Chondrocyte (in vitro differentiated cells): Measurements from ENCODE around the gene RIPK3. TPM values are rescaled to one million over a fixed set of nuclear protein-coding genes. Genes with fewer than 3 reads are reported as not detected.
A peak's percentile ranks its signal among the peaks of the same experiment; 100 is the strongest.

ENCODE experiments used
- DNase-seq: peaks from one replicate; pipeline ENCODE4 v3.0.0; 2021; ENCODE audit warnings: mixed read lengths, low spot score
- H3K27ac Mint-ChIP-seq: one replicate; pipeline ENCODE4 v1.8.0; 2021; ENCODE audit warnings: mild to moderate bottlenecking, moderate library complexity, mixed read lengths; ENCODE audit not compliant: unreplicated experiment
- H3K27me3 Mint-ChIP-seq: 2 replicates; pipeline ENCODE4 v1.8.0; 2021; ENCODE audit warnings: low read depth, mixed read lengths
- H3K36me3 Mint-ChIP-seq: 2 replicates; pipeline ENCODE4 v1.8.0; 2021; ENCODE audit warnings: low read depth, mixed read lengths
- H3K4me1 Mint-ChIP-seq: 2 replicates; pipeline ENCODE4 v1.8.0; 2021; ENCODE audit warnings: low read depth, mild to moderate bottlenecking, mixed read lengths
- H3K4me3 Mint-ChIP-seq: one replicate; pipeline ENCODE4 v1.8.0; 2021; ENCODE audit warnings: mild to moderate bottlenecking, moderate library complexity, mixed read lengths; ENCODE audit not compliant: unreplicated experiment
- H3K9me3 Mint-ChIP-seq: 2 replicates; pipeline ENCODE4 v1.8.0; 2021; ENCODE audit warnings: low read depth, mixed read lengths
- CTCF ChIP-seq: fragments of 200-600 bp; sonication (generic); IDR thresholded peaks from 2 replicates; pipeline ENCODE4 v1.5.0; 2021; ENCODE audit warnings: antibody characterized with exemption, mild to moderate bottlenecking, moderate library complexity
- total RNA-seq: library from RNA; stranded (reverse); gene quantifications from 3 replicates; pipeline ENCODE4 v1.2.1, GENCODE V29; 2021

The RIPK3 gene
- total RNA-seq, 1 donor from 2014 or later: 1.3 TPM

GRCh38 chr14:24368562-24369252 lies 28.9 kb upstream of the RIPK3 start:
- DNase-seq: no peak
- peak overlapping the region; percentile 92 for H3K4me3 Mint-ChIP-seq
- no peaks in the 10 kb centered on the region for H3K27me3 Mint-ChIP-seq
- peak; percentile 53 for TF ChIP-seq CTCF
- H3K4me1 Mint-ChIP-seq: peaks cover 44% of the 10 kb centered on the region
- peak overlapping the region; percentile 98 for H3K27ac Mint-ChIP-seq
- H3K36me3 Mint-ChIP-seq: peaks cover 10% of the 10 kb centered on the region
- no peaks in the 10 kb centered on the region for H3K9me3 Mint-ChIP-seq

- no peak for DNase-seq
- Mint-ChIP-seq H3K36me3 (peaks cover 7% of the 10 kb centered on the region), H3K4me3 (peak overlapping the region; percentile 92), H3K4me1 (peaks cover 44% of the 10 kb centered on the region), H3K27ac (peak overlapping the region; percentile 98), H3K27me3 (no peaks in the 10 kb centered on the region), H3K9me3 (no peaks in the 10 kb centered on the region)
- no peak for TF ChIP-seq CTCF
Observed at GRCh38 chr14:24368212-24368561, 28.4 kb upstream of the RIPK3 start.

- no peaks in the 10 kb centered on the region for H3K27me3 Mint-ChIP-seq
- peaks cover 41% of the 10 kb centered on the region for H3K4me1 Mint-ChIP-seq
- peak within 1 kb of the TSS; percentile 92 for H3K4me3 Mint-ChIP-seq
- no peak for DNase-seq
- H3K27ac Mint-ChIP-seq: peak within 1 kb of the TSS; percentile 98
- no peak for TF ChIP-seq CTCF
- no peaks in the 10 kb centered on the region for H3K9me3 Mint-ChIP-seq
- peaks cover 6% of the 10 kb centered on the region for H3K36me3 Mint-ChIP-seq
Observed at GRCh38 chr14:24367514-24368211, 27.9 kb upstream of the RIPK3 start, which contains the start of gene NFATC4. Gene NFATC4 (plus strand): TSS chr14:24368184. CDS start chr14:24368341, 157 bp downstream.

GRCh38 chr14:24366721-24367513 lies 27.1 kb upstream of the RIPK3 start:
- H3K36me3 Mint-ChIP-seq: peaks cover 2% of the 10 kb centered on the region

More at GRCh38 chr14:24366721-24367513, 27.1 kb upstream of the RIPK3 start:
- Mint-ChIP-seq H3K9me3 (no peaks in the 10 kb centered on the region), H3K27me3 (no peaks in the 10 kb centered on the region), H3K4me1 (peaks cover 34% of the 10 kb centered on the region), H3K27ac (peak overlapping the region; percentile 98), H3K4me3 (peak overlapping the region; percentile 92)
- TF ChIP-seq CTCF: no peak
- DNase-seq: peak; percentile 97
